GM21737 (cell line): ENCODE measurements around the gene FAM236C.
A peak's percentile ranks its signal among the peaks of the same experiment; 100 is the strongest.
"Not testable (repeated sequence)": the region's sequence is repeated elsewhere in the genome, so short reads cannot be mapped to it uniquely, and the experiment has no call there.

Experiments
- ATAC-seq: cut with Tn5 transposase; IDR thresholded peaks from one replicate; pipeline ENCODE4 v1.9.1; 2021; ENCODE audit warnings: mild to moderate bottlenecking, moderate library complexity; ENCODE audit not compliant: unreplicated experiment

FAM236C gene

GRCh38 chrX:72912315-72912714, at the start of gene FAM236C:
TSS of gene FAM236C (plus strand) at chrX:72912615. CDS start at chrX:72912715, 100 bp downstream.
- ATAC-seq = not testable (repeated sequence)

- ATAC-seq = not testable (repeated sequence)
Measured at GRCh38 chrX:72882898-72883297, 29.5 kb upstream of the FAM236C start.

- ATAC-seq = not testable (repeated sequence)
Measured at GRCh38 chrX:72889740-72890139, 22.7 kb upstream of the FAM236C start.

- ATAC-seq = not testable (repeated sequence)
Measured at GRCh38 chrX:72916096-72916495, 3.7 kb downstream of the FAM236C start.

GRCh38 chrX:72932283-72932682, 19.9 kb downstream of the FAM236C start:
- not testable (repeated sequence) for ATAC-seq

- not testable (repeated sequence) for ATAC-seq
Measured at GRCh38 chrX:72936455-72936854, 24.0 kb downstream of the FAM236C start.

GRCh38 chrX:72936882-72937455, 24.6 kb downstream of the FAM236C start:
- not testable (repeated sequence) for ATAC-seq

GRCh38 chrX:72937906-72938305, 25.5 kb downstream of the FAM236C start, which contains the start of gene FAM236A:
TSS of gene FAM236A (plus strand) at chrX:72938206. CDS start at chrX:72938263, 57 bp downstream.
- not testable (repeated sequence) for ATAC-seq

- ATAC-seq = not testable (repeated sequence)
Measured at GRCh38 chrX:72942272-72942671, 29.9 kb downstream of the FAM236C start.

GRCh38 chrX:72943035-72943818, 30.8 kb downstream of the FAM236C start:
- ATAC-seq = peak; percentile 69

- peak; percentile 90 for ATAC-seq
Measured at GRCh38 chrX:72943819-72944169, 31.4 kb downstream of the FAM236C start, which contains the start of gene DMRTC1. TSS of gene DMRTC1 (minus strand) at chrX:72943837. CDS start at chrX:72875694, 68,143 bp downstream.

GRCh38 chrX:72959971-72960370, 47.6 kb downstream of the FAM236C start:
- not testable (repeated sequence) for ATAC-seq
